Vagina (tissue), 2 donors: ENCODE data around the gene IGF1. TPM values are rescaled to one million over a fixed set of nuclear protein-coding genes. Genes with fewer than 3 reads are reported as not detected.

Experiments
- DNase-seq, 2 donors: peaks; one replicate each; pipeline ENCODE4 v3.0.0-alpha.2; 2017; ENCODE audit errors: extremely low spot score in 2 of 2
- H3K27ac ChIP-seq: fragments of 200-600 bp; sonication (generic); one replicate; pipeline ENCODE4 v1.5.1; 2019
- H3K27me3 ChIP-seq: fragments of 200-600 bp; sonication (generic); one replicate; pipeline ENCODE4 v1.5.1; 2019
- H3K36me3 ChIP-seq, 2 donors: fragments of 200-600 bp; sonication (generic); one replicate each; pipeline ENCODE4 v1.5.1; 2017 to 2019
- H3K4me1 ChIP-seq: fragments of 200-600 bp; sonication (generic); one replicate; pipeline ENCODE4 v1.5.1; 2019
- H3K4me3 ChIP-seq, 2 donors: fragments of 200-600 bp; sonication (generic); 1 replicate in 1 of 2; 2 replicates in 1 of 2; pipeline ENCODE4 v1.5.1; 2016 to 2019
- H3K9me3 ChIP-seq: fragments of 200-600 bp; sonication (generic); one replicate; pipeline ENCODE4 v1.5.1; 2019
- CTCF ChIP-seq, 3 experiments: fragments of 450-650 bp in 2 of 3; fragments of 200-600 bp in 1 of 3; sonication (generic) in 1 of 3; IDR thresholded peaks; one replicate each; pipeline ENCODE4 v1.5.1; 2017 to 2019; ENCODE audit warnings: antibody characterized with exemption in 3 of 3, mild to moderate bottlenecking in 2 of 3, moderate library complexity in 2 of 3
- POLR2A ChIP-seq, 2 donors: fragments of 450-650 bp; IDR thresholded peaks; one replicate each; pipeline ENCODE4 v1.6.1; 2017; ENCODE audit warnings: antibody characterized with exemption in 2 of 2, mild to moderate bottlenecking in 2 of 2, moderate library complexity in 2 of 2
- POLR2AphosphoS5 ChIP-seq, 2 donors: sonication (generic); formaldehyde crosslinking; IDR thresholded peaks; one replicate each; pipeline ENCODE4 v1.9.0; 2017; ENCODE audit warnings: antibody characterized with exemption in 2 of 2, mild to moderate bottlenecking in 2 of 2, low read depth in 1 of 2; ENCODE audit not compliant: insufficient read depth in 1 of 2
- intact Hi-C: fragments of 100-400 bp; cut with DNase I; formaldehyde crosslinking; loops from one replicate; pipeline ENCODE4 v1.15.1; 2023
- total RNA-seq: library from RNA; depleted of rRNA; stranded (reverse); fragments of >200 nt; gene quantifications from one replicate; pipeline ENCODE4 v1.2.3, GENCODE V29; 2016

The IGF1 gene
- total RNA-seq, 1 donor from 2014 or later: 68.0 TPM

- no peaks in the 10 kb centered on the region for H3K9me3 ChIP-seq
- no peak for DNase-seq
- H3K36me3 ChIP-seq: no peaks in the 10 kb centered on the region
- no peak for TF ChIP-seq CTCF (IDR thresholded peaks at IDR 0.05)
- no peak for TF ChIP-seq POLR2A (IDR thresholded peaks at IDR 0.05)
- TF ChIP-seq POLR2AphosphoS5 (IDR thresholded peaks at IDR 0.05; ENCODE audit: insufficient read depth in 1 of 2, low read depth in 1 of 2): no peak
- H3K27me3 ChIP-seq: no peaks in the 10 kb centered on the region
- no peak overlapping the region for H3K4me3 ChIP-seq
- H3K4me1 ChIP-seq: peaks cover 11% of the 10 kb centered on the region
- H3K27ac ChIP-seq: peak overlapping the region; percentile 52
- intact Hi-C loops: no loop called here
Measured at GRCh38 chr12:102481705-102482425, 1.5 kb upstream of the IGF1 start.

GRCh38 chr12:102479939-102480338 is 424 bp downstream of the IGF1 start:
- Histone ChIP-seq H3K27me3 (no peaks in the 10 kb centered on the region), H3K27ac (peak overlapping the region; percentile 77), H3K36me3 (no peaks in the 10 kb centered on the region), H3K4me1 (peaks cover 11% of the 10 kb centered on the region), H3K4me3 (peak overlapping the region; percentile 36 to 44), H3K9me3 (no peaks in the 10 kb centered on the region)
- DNase-seq: no peak
- intact Hi-C loops: no loop called here
- TF ChIP-seq POLR2A (IDR thresholded peaks at IDR 0.05): no peak
- no peak for TF ChIP-seq CTCF (IDR thresholded peaks at IDR 0.05)
- no peak for TF ChIP-seq POLR2AphosphoS5 (IDR thresholded peaks at IDR 0.05; ENCODE audit: insufficient read depth in 1 of 2, low read depth in 1 of 2)

- H3K27ac ChIP-seq: peak overlapping the region; percentile 77
- H3K4me3 ChIP-seq: peak overlapping the region; percentile 36 to 44
- H3K27me3 ChIP-seq: no peaks in the 10 kb centered on the region
- DNase-seq: no peak
- intact Hi-C loops: no loop called here
- peaks cover 11% of the 10 kb centered on the region for H3K4me1 ChIP-seq
- H3K36me3 ChIP-seq: no peaks in the 10 kb centered on the region
- no peak for TF ChIP-seq CTCF (IDR thresholded peaks at IDR 0.05)
- no peaks in the 10 kb centered on the region for H3K9me3 ChIP-seq
Measured at GRCh38 chr12:102479099-102479885, 1.1 kb downstream of the IGF1 start.

- peaks cover 11% of the 10 kb centered on the region for H3K4me1 ChIP-seq
- peak overlapping the region; percentile 77 for H3K27ac ChIP-seq
- TF ChIP-seq POLR2AphosphoS5 (IDR thresholded peaks at IDR 0.05; ENCODE audit: insufficient read depth in 1 of 2, low read depth in 1 of 2): no peak
- TF ChIP-seq CTCF (IDR thresholded peaks at IDR 0.05): no peak
- intact Hi-C loops: no loop called here
- no peak for DNase-seq
- H3K4me3 ChIP-seq: peak overlapping the region; percentile 36 to 44
- H3K36me3 ChIP-seq: no peaks in the 10 kb centered on the region
- H3K27me3 ChIP-seq: no peaks in the 10 kb centered on the region
- no peaks in the 10 kb centered on the region for H3K9me3 ChIP-seq
Measured at GRCh38 chr12:102478405-102479098, 1.8 kb downstream of the IGF1 start.
